ENCODE measurements around the gene FAM171A1. TPM values are rescaled to one million over a fixed set of nuclear protein-coding genes. Genes with fewer than 3 reads are reported as not detected.

FAM171A1 gene
- polyA plus RNA-seq, 3 donors = 6.6 to 14.7 (median 13.8) TPM

DNA sequence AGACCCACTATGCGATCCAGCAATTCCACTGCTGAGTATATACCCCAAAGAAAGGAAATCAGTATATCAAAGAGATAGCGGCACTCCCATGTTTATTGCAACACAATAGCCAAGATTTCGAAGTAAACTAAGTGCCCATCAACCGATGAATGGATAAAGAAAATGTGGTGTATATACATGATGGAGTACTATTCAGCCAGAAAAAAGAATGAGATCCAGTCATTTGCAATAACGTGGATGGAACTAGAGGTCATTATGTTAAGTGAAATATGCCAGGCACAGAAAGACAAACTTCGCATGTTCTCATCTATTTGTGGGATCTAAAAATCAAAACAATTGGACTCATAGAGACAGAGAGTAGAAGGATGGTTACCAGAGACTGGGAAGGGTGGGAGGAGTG, 195.5 kb downstream of the FAM171A1 start:
- no peak overlapping the region for H3K27ac ChIP-seq (ENCODE audit: low read depth, low read length)
- WGBS, 3 donors = 88 to 92% (median 88%) methylated on average over 6 of the region's 6 CpGs

DNA sequence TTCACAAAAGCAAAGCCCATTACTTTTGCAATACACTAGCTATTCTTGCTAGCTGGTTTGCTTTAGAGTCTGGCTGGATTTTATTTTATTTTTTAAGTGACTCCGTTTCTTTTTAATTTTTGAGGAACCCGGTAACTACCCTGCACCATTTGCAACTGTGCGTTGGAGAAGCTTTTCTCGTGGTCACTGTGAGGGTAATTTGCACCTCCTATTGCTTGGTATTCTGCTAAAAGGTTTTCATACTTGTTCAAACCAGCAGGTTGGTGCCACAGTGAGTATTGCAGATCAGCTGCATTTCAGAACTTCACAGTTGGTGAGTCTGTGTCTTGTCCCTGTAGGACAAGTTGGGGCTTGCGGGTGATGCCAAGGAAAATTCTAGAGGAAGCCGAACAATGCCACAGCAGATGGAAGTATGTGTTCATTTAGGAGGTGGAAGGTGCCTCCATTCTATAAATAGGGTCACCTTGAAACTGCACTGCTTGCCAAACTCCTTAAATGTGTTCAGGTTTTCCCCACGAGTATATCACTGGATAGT, 198.7 kb downstream of the FAM171A1 start:
- 91 to 93% (median 91%) methylated on average over 7 of the region's 7 CpGs for WGBS, 3 donors
- no peak overlapping the region for H3K27ac ChIP-seq (ENCODE audit: low read depth, low read length)

DNA sequence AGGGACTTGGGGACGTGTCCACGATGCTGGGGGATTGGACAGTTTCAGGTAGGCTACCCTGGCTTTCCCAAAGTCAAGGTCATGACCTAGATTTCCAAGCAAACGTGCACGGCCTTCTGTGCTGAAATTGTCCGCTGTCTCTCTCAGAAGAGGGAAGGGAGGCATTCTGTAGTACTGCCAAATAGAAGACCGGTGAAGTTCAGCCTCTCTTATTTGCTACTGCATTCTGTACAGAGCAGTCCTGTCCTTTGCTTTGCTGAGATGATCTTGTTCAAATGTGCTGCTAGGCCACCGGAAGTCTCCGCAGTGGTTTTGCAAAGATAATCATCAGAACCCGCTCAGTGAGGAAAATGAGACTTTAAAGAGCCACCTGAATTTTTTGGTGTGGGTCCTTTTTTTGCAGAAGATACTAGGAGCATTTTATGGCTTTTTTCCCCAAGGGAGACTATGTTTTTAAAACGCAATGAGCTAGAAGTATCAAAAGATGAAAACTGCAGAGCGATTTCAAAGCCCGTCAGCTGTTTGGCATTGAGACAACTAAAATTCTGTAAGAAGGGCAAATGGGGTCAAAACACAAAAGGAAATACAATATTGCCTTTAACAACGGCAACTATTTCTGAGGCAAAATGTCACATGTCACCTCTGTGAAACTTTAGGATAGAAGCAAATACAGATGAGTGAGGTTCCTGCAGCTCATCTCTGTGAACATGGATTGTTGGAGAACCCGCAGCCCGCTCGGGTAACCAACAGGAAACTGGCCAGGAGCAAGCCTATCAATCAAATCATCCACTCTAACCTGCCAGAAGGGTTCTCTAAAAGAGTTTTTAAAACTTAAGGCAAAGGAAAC, 201.3 kb downstream of the FAM171A1 start:
- WGBS, 3 donors = 33 to 54% (median 39%) methylated on average over 16 of the region's 16 CpGs
- H3K27ac ChIP-seq (ENCODE audit: low read depth, low read length) = no peak overlapping the region

DNA sequence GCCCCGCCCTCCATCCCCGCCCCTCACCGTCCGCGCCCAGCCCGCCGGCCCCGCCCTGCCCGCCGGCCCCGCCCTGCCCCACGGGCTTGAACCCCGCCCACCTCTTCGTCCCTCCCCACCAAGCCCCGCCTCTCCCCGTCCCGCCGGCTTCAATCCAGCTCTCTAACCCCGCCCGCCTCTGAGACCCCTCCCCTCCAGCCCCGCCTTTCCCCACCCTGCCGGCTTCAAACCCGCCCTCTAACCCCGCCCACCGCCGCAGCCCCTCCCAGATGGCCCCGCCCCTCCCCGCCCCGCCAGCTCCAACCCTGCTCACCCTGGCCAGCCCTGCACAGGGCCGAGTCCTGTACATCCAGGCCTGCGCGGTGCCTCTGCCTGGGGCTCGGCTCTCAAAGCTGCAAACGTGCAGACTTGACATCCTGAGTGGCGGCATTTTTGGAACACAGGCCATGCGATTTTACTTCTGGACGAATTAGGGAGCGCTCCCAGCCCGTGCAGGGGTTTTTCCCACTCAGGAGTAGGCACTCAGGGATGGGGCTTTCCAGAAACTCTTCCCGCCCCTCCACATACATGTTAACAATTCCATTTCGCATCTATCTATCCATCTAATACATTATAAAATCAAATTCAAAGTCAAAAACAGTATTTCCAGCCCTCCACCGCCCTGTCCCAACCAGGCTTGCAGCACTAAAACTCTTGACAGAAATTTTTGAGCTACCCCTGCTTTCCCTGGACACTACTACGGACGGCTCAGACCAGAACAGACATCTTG, 202.1 kb downstream of the FAM171A1 start:
- WGBS, 3 donors = 13 to 23% (median 19%) methylated on average over 21 to 42 of the region's 44 CpGs

DNA sequence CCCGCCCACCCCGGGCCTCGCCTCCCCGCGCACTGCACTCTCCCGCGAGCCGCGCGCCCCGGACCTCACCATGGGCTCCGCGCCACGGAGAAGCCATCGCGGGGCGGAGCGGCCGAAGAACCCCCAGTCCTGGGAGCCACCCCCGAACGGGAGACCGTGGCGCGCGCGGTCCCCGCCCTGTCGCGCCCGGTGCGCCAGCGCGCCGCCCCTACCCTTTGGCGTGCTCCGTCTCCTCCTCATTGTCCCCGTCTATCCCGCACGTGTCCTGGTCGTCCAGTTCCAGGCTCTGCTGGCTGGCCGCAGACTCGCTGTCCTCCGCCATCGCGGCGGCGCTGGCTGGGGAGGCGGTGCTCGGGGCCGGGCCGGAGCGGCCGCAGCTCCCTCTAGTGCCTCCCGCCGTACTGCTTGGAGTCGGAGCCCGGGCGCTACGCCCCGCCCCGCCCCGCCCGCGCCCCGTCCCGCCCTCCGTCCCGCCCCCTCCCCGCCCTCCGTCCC, 202.8 kb downstream of the FAM171A1 start, which contains the start of gene NMT2:
Gene NMT2 (minus strand): TSS at position 403 of the 495 bp plus-strand sequence. CDS start 81 bp downstream, at position 322.
- WGBS, 3 donors = 0 to 1% (median 0%) methylated on average over 26 to 67 of the region's 70 CpGs
- H3K27ac ChIP-seq (ENCODE audit: low read depth, low read length) = no peak within 1 kb of the TSS

More for the DNA sequence above, 202.1 kb downstream of the FAM171A1 start:
- H3K27ac ChIP-seq (ENCODE audit: low read depth, low read length) = no peak overlapping the region

DNA sequence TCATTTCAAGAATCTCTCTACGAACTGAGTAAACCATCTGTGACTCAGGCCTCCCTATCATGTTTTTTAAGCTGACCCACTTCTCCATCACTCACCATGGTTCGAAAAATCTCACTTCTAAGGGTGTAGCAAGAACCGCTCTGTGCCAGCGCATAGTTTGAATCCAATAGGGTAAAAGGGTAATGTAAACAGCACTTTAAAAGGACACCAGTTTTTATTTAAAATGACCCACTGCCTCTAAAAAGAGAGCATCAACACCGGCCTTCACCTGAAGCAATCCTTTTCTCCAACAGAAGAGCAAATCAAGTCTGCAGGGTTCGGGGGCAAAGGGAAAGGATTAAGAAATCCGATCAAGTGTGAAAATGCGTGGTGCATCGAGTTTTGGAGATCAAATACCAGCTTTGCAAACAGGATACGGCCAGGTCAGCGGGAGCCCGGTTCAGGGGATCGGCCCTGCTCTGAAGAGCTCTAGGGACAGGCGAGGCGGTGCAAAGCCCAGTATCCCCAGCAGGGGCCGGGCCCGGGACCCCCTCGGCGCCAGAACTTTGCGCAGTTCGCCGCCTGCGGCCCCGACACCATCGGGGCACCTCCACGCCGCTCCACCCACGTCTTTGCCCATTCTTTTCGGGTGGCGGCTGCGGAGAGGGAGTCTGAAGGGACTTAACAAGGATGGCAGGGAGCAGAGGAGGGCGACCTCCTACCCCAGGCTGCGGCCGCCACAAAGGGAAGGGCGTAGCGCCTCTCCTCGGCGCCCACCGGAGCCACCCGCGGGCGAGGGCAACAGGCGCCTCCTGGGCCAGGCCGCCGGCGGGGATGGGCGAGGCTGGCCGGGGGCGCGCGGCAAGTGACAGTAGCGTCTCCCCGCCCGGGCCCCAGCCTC, 203.4 kb downstream of the FAM171A1 start:
- WGBS, 3 donors = 1 to 3% (median 3%) methylated on average over 45 to 54 of the region's 54 CpGs
- H3K27ac ChIP-seq (ENCODE audit: low read depth, low read length) = no peak overlapping the region

DNA sequence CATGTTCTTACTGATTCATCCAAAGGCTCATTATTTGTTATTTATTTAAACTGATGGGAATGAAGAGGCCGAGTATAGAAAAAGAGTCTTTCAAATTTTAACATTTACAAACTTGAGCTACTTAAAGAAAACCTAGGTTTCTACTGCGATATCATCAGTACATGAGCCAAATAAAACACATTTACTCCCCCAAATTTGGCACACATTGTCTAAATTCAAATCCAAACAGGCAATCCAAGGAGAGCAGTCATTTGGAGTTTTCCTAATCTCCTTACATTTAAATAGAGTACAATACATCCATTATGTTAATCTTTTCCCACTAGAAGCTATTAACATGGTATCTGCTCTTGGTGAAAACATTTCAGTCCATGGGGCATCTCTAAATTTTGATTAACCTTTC, 204.8 kb downstream of the FAM171A1 start:
- no peak overlapping the region for H3K27ac ChIP-seq (ENCODE audit: low read depth, low read length)
- WGBS, 3 donors = 62 to 70% (median 64%) methylated on average over 2 of the region's 2 CpGs

DNA sequence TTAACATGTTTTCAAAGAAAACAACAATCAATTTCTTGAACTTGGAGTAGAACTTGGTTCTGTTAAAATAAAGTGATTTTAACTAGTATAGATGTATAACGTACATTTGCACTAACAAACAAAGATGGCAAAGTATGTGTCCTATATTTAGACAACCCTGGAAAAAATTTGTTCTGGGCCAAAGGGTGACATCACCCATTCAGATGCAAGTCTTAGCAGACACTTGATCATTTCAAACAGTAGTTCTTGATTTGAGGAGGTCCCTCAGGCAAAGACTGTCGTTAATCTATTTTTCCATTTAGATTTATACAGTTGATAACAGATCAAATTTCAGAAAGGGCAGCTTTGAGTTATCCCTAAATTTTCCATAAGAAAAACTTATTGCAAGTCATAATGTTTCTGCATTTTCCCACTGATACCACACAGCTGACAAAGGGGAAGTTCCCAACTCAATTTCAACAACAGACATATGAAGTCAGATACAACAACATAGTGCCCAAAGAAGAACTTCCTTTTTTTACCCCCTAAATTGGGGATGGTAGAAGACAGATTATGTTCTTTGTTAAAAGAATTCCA, 207.7 kb downstream of the FAM171A1 start:
- no peak overlapping the region for H3K27ac ChIP-seq (ENCODE audit: low read depth, low read length)
- WGBS, 3 donors = 80 to 81% (median 81%) methylated on average over 2 of the region's 2 CpGs

Other genes starting within 250 kb of the FAM171A1 start
- gene NMT2, start 202.6 kb downstream of the FAM171A1 start, polyA plus RNA-seq = 10 to 100 TPM in 2 of 3 donors, 1 to 10 TPM in 1; 5.3 to 32.5 (median 18.3) TPM